ENCODE measurements around the gene MKKS. TPM values are rescaled to one million over a fixed set of nuclear protein-coding genes. Genes with fewer than 3 reads are reported as not detected.
A peak's percentile ranks its signal among the peaks of the same experiment; 100 is the strongest.

The MKKS gene
- 11.8 TPM for total RNA-seq (ENCODE audit: insufficient read depth, low replicate concordance)

- peak; percentile 96 for DNase-seq (ENCODE audit: low spot score)
Measured at GRCh38 chr20:10433623-10434466, at the start of gene MKKS. TSS of gene MKKS (minus strand) at chr20:10434222. CDS start at chr20:10413514, 20,708 bp downstream.

GRCh38 chr20:10483691-10484090, 49.7 kb upstream of the MKKS start:
- DNase-seq (ENCODE audit: low spot score): no peak

GRCh38 chr20:10481676-10482075, 47.7 kb upstream of the MKKS start:
- no peak for DNase-seq (ENCODE audit: low spot score)

GRCh38 chr20:10478930-10479329, 44.9 kb upstream of the MKKS start:
- DNase-seq (ENCODE audit: low spot score): no peak

- no peak for DNase-seq (ENCODE audit: low spot score)
Measured at GRCh38 chr20:10478205-10478604, 44.2 kb upstream of the MKKS start.

GRCh38 chr20:10476319-10476724, 42.3 kb upstream of the MKKS start:
- no peak for DNase-seq (ENCODE audit: low spot score)

GRCh38 chr20:10475225-10475624, 41.2 kb upstream of the MKKS start:
- DNase-seq (ENCODE audit: low spot score): no peak

- peak; percentile 64 for DNase-seq (ENCODE audit: low spot score)
Measured at GRCh38 chr20:10474606-10475184, 40.7 kb upstream of the MKKS start.

GRCh38 chr20:10472871-10473270, 38.8 kb upstream of the MKKS start:
- no peak for DNase-seq (ENCODE audit: low spot score)

- no peak for DNase-seq (ENCODE audit: low spot score)
Measured at GRCh38 chr20:10470276-10470675, 36.3 kb upstream of the MKKS start.

- DNase-seq (ENCODE audit: low spot score): peak; percentile 95
Measured at GRCh38 chr20:10469599-10469998, 35.6 kb upstream of the MKKS start.

GRCh38 chr20:10469056-10469455, 35.0 kb upstream of the MKKS start:
- DNase-seq (ENCODE audit: low spot score): no peak

- DNase-seq (ENCODE audit: low spot score): no peak
Measured at GRCh38 chr20:10468340-10468845, 34.4 kb upstream of the MKKS start.

GRCh38 chr20:10467681-10468339, 33.8 kb upstream of the MKKS start:
- DNase-seq (ENCODE audit: low spot score): peak; percentile 51

GRCh38 chr20:10466855-10467254, 32.8 kb upstream of the MKKS start:
- peak; percentile 24 for DNase-seq (ENCODE audit: low spot score)

- DNase-seq (ENCODE audit: low spot score): peak; percentile 77
Measured at GRCh38 chr20:10466325-10466724, 32.3 kb upstream of the MKKS start.

- no peak for DNase-seq (ENCODE audit: low spot score)
Measured at GRCh38 chr20:10465135-10465534, 31.1 kb upstream of the MKKS start.

- DNase-seq (ENCODE audit: low spot score): no peak
Measured at GRCh38 chr20:10463622-10464021, 29.6 kb upstream of the MKKS start.

- no peak for DNase-seq (ENCODE audit: low spot score)
Measured at GRCh38 chr20:10462516-10462915, 28.5 kb upstream of the MKKS start.

GRCh38 chr20:10461495-10461894, 27.5 kb upstream of the MKKS start:
- DNase-seq (ENCODE audit: low spot score): no peak

- no peak for DNase-seq (ENCODE audit: low spot score)
Measured at GRCh38 chr20:10454151-10454750, 20.2 kb upstream of the MKKS start.

- DNase-seq (ENCODE audit: low spot score): peak; percentile 12
Measured at GRCh38 chr20:10453241-10453640, 19.2 kb upstream of the MKKS start.
